IPS-15b (cell line): ENCODE results near the gene COL23A1.

Source experiments
- H3K27me3 ChIP-seq: one replicate; pipeline ENCODE4 v1.6.1; 2013; ENCODE audit warnings: low read length; ENCODE audit not compliant: control insufficient read depth, insufficient read depth
- H3K36me3 ChIP-seq: one replicate; pipeline ENCODE4 v1.6.1; 2013; ENCODE audit warnings: low read length; ENCODE audit not compliant: control insufficient read depth, insufficient read depth
- H3K4me1 ChIP-seq: one replicate; pipeline ENCODE4 v1.6.1; 2013; ENCODE audit warnings: mild to moderate bottlenecking, low read length; ENCODE audit not compliant: control insufficient read depth, insufficient read depth
- H3K4me3 ChIP-seq: one replicate; pipeline ENCODE4 v1.5.1; 2013; ENCODE audit warnings: low read depth, low read length
- H3K9ac ChIP-seq: one replicate; pipeline ENCODE4 v1.6.1; 2013; ENCODE audit warnings: low read depth, mild to moderate bottlenecking, low read length
- H3K9me3 ChIP-seq: one replicate; pipeline ENCODE4 v1.6.1; 2013; ENCODE audit warnings: mild to moderate bottlenecking, low read length; ENCODE audit not compliant: control insufficient read depth, insufficient read depth

COL23A1 gene

GRCh38 chr5:178279723-178280438 lies 310.3 kb downstream of the COL23A1 start:
- Histone ChIP-seq H3K9me3 (no peaks in the 10 kb centered on the region), H3K4me1 (no peaks in the 10 kb centered on the region), H3K36me3 (no peaks in the 10 kb centered on the region), H3K9ac (no peak overlapping the region), H3K27me3 (no peaks in the 10 kb centered on the region), H3K4me3 (no peak overlapping the region)

GRCh38 chr5:178279026-178279722 lies 311.0 kb downstream of the COL23A1 start:
- Histone ChIP-seq H3K9me3 (no peaks in the 10 kb centered on the region), H3K9ac (no peak overlapping the region), H3K4me1 (no peaks in the 10 kb centered on the region), H3K36me3 (no peaks in the 10 kb centered on the region), H3K27me3 (no peaks in the 10 kb centered on the region), H3K4me3 (no peak overlapping the region)

- no peak overlapping the region for H3K9ac ChIP-seq
- no peaks in the 10 kb centered on the region for H3K4me1 ChIP-seq
- H3K27me3 ChIP-seq = no peaks in the 10 kb centered on the region
- H3K36me3 ChIP-seq = no peaks in the 10 kb centered on the region
- H3K9me3 ChIP-seq = no peaks in the 10 kb centered on the region
- no peak overlapping the region for H3K4me3 ChIP-seq
These were observed 311.7 kb downstream of the COL23A1 start for GRCh38 chr5:178278358-178279023.

GRCh38 chr5:178277866-178278265 lies 312.3 kb downstream of the COL23A1 start:
- Histone ChIP-seq H3K36me3 (no peaks in the 10 kb centered on the region), H3K4me1 (no peaks in the 10 kb centered on the region), H3K9ac (no peak overlapping the region), H3K9me3 (no peaks in the 10 kb centered on the region), H3K27me3 (no peaks in the 10 kb centered on the region), H3K4me3 (no peak overlapping the region)

GRCh38 chr5:178277346-178277745 lies 312.8 kb downstream of the COL23A1 start:
- Histone ChIP-seq H3K4me1 (no peaks in the 10 kb centered on the region), H3K9ac (no peak overlapping the region), H3K36me3 (no peaks in the 10 kb centered on the region), H3K4me3 (no peak overlapping the region), H3K27me3 (no peaks in the 10 kb centered on the region), H3K9me3 (no peaks in the 10 kb centered on the region)

GRCh38 chr5:178274781-178275537 lies 315.2 kb downstream of the COL23A1 start:
- H3K9me3 ChIP-seq = no peaks in the 10 kb centered on the region
- H3K9ac ChIP-seq = no peak overlapping the region
- no peaks in the 10 kb centered on the region for H3K36me3 ChIP-seq
- H3K4me3 ChIP-seq = no peak overlapping the region
- no peaks in the 10 kb centered on the region for H3K27me3 ChIP-seq
- no peaks in the 10 kb centered on the region for H3K4me1 ChIP-seq

- H3K27me3 ChIP-seq = no peaks in the 10 kb centered on the region
- H3K4me1 ChIP-seq = no peaks in the 10 kb centered on the region
- no peak overlapping the region for H3K4me3 ChIP-seq
- H3K36me3 ChIP-seq = no peaks in the 10 kb centered on the region
- no peak overlapping the region for H3K9ac ChIP-seq
- no peaks in the 10 kb centered on the region for H3K9me3 ChIP-seq
These were observed 316.3 kb downstream of the COL23A1 start for GRCh38 chr5:178273665-178274541.

- no peak overlapping the region for H3K4me3 ChIP-seq
- no peaks in the 10 kb centered on the region for H3K27me3 ChIP-seq
- no peaks in the 10 kb centered on the region for H3K4me1 ChIP-seq
- H3K36me3 ChIP-seq = no peaks in the 10 kb centered on the region
- no peak overlapping the region for H3K9ac ChIP-seq
- no peaks in the 10 kb centered on the region for H3K9me3 ChIP-seq
These were observed 317.2 kb downstream of the COL23A1 start for GRCh38 chr5:178273041-178273440.

- Histone ChIP-seq H3K36me3 (no peaks in the 10 kb centered on the region), H3K27me3 (no peaks in the 10 kb centered on the region), H3K9me3 (no peaks in the 10 kb centered on the region), H3K9ac (no peak overlapping the region), H3K4me1 (no peaks in the 10 kb centered on the region), H3K4me3 (no peak overlapping the region)
These were observed 317.6 kb downstream of the COL23A1 start for GRCh38 chr5:178272591-178272990.

- Histone ChIP-seq H3K27me3 (no peaks in the 10 kb centered on the region), H3K4me3 (no peak overlapping the region)
These were observed 318.3 kb downstream of the COL23A1 start for GRCh38 chr5:178271726-178272479.

More at GRCh38 chr5:178271726-178272479, 318.3 kb downstream of the COL23A1 start:
- no peaks in the 10 kb centered on the region for H3K9me3 ChIP-seq
- no peak overlapping the region for H3K9ac ChIP-seq
- H3K36me3 ChIP-seq = no peaks in the 10 kb centered on the region
- H3K4me1 ChIP-seq = no peaks in the 10 kb centered on the region
